ENCODE data around the gene HNRNPCL4.
"Not testable (repeated sequence)": the region's sequence is repeated elsewhere in the genome, so short reads cannot be mapped to it uniquely, and the experiment has no call there.

Gene HNRNPCL4

GRCh38 chr1:13165531-13165930 is at the start of gene HNRNPCL4:
TSS of gene HNRNPCL4 (minus strand) at chr1:13165631. CDS start at chr1:13165467, 164 bp downstream.
- in situ Hi-C loops (cut with HindIII; ENCODE audit: low sequenced_read_pairs): not testable (repeated sequence)

- in situ Hi-C loops (cut with HindIII; ENCODE audit: low sequenced_read_pairs): not testable (repeated sequence)
These were observed 43.3 kb upstream of the HNRNPCL4 start for GRCh38 chr1:13208712-13209111.

- in situ Hi-C loops (cut with HindIII; ENCODE audit: low sequenced_read_pairs): not testable (repeated sequence)
These were observed 35.9 kb upstream of the HNRNPCL4 start, which contains the start of gene PRAMEF13 for GRCh38 chr1:13201309-13201708. TSS of gene PRAMEF13 (minus strand) at chr1:13201409. CDS start at chr1:13199589, 1,820 bp downstream.

- in situ Hi-C loops (cut with HindIII; ENCODE audit: low sequenced_read_pairs): not testable (repeated sequence)
These were observed 6.1 kb upstream of the HNRNPCL4 start, which contains the start of gene PRAMEF9 for GRCh38 chr1:13171548-13171947. TSS of gene PRAMEF9 (plus strand) at chr1:13171848. CDS start at chr1:13175281, 3,433 bp downstream.

- in situ Hi-C loops (cut with HindIII; ENCODE audit: low sequenced_read_pairs): not testable (repeated sequence)
These were observed 9.5 kb downstream of the HNRNPCL4 start, which contains the start of gene PRAMEF26 for GRCh38 chr1:13155909-13156308. TSS of gene PRAMEF26 (minus strand) at chr1:13156009. CDS start at chr1:13153095, 2,914 bp downstream.

GRCh38 chr1:13116754-13117153 is 48.7 kb downstream of the HNRNPCL4 start, which contains the start of gene HNRNPCL2:
TSS of gene HNRNPCL2 (minus strand) at chr1:13116854. CDS start at chr1:13116400, 454 bp downstream.
- in situ Hi-C loops (cut with HindIII; ENCODE audit: low sequenced_read_pairs): not testable (repeated sequence)

Data from DLD1 (cell line).